Stimulated activated CD4-positive, alpha-beta T cell treated with anti-CD3 and anti-CD28 coated beads, Interleukin-4, amount 100 ng/mL, for 1 hour (primary cell): Measurements from ENCODE around the gene EEF1A2.

ENCODE experiments used
- DNase-seq: peaks from one replicate; pipeline ENCODE4 v3.0.0-alpha.2; 2020

Gene EEF1A2

GRCh38 chr20:63466861-63467260 is 32.0 kb downstream of the EEF1A2 start:
- no peak for DNase-seq

GRCh38 chr20:63466250-63466825 is 32.5 kb downstream of the EEF1A2 start:
- DNase-seq, result no peak

- no peak for DNase-seq
Measured at GRCh38 chr20:63465380-63466249, 33.3 kb downstream of the EEF1A2 start.

GRCh38 chr20:63464289-63464635 is 34.6 kb downstream of the EEF1A2 start:
- DNase-seq, result no peak

GRCh38 chr20:63463400-63464288 is 35.2 kb downstream of the EEF1A2 start:
- DNase-seq, result no peak

GRCh38 chr20:63462244-63462643 is 36.6 kb downstream of the EEF1A2 start:
- DNase-seq, result no peak

GRCh38 chr20:63461104-63461763 is 37.6 kb downstream of the EEF1A2 start:
- peak; percentile 20 for DNase-seq

- DNase-seq, result no peak
Measured at GRCh38 chr20:63459070-63459380, 39.9 kb downstream of the EEF1A2 start.

- DNase-seq, result no peak
Measured at GRCh38 chr20:63458170-63459069, 40.5 kb downstream of the EEF1A2 start.

GRCh38 chr20:63457737-63458136 is 41.1 kb downstream of the EEF1A2 start:
- DNase-seq, result no peak

GRCh38 chr20:63456429-63457284 is 42.2 kb downstream of the EEF1A2 start:
- no peak for DNase-seq

- no peak for DNase-seq
Measured at GRCh38 chr20:63455568-63455859, 43.4 kb downstream of the EEF1A2 start.

GRCh38 chr20:63454731-63455567 is 43.9 kb downstream of the EEF1A2 start:
- DNase-seq, result no peak

GRCh38 chr20:63452821-63453523 is 45.9 kb downstream of the EEF1A2 start:
- DNase-seq, result no peak

GRCh38 chr20:63452341-63452740 is 46.5 kb downstream of the EEF1A2 start:
- DNase-seq, result no peak

GRCh38 chr20:63451821-63452220 is 47.1 kb downstream of the EEF1A2 start:
- DNase-seq, result no peak

GRCh38 chr20:63449796-63450730 is 48.8 kb downstream of the EEF1A2 start:
- no peak for DNase-seq

GRCh38 chr20:63449025-63449424 is 49.9 kb downstream of the EEF1A2 start:
- DNase-seq, result no peak

GRCh38 chr20:63448031-63448430 is 50.9 kb downstream of the EEF1A2 start:
- DNase-seq, result no peak
